ENCODE measurements around the gene FOXP3. TPM values are rescaled to one million over a fixed set of nuclear protein-coding genes. Genes with fewer than 3 reads are reported as not detected.

Gene FOXP3
- total and polyA plus RNA-seq, 2 experiments from 2014 or later: 0.11 to 0.28 TPM

DNA sequence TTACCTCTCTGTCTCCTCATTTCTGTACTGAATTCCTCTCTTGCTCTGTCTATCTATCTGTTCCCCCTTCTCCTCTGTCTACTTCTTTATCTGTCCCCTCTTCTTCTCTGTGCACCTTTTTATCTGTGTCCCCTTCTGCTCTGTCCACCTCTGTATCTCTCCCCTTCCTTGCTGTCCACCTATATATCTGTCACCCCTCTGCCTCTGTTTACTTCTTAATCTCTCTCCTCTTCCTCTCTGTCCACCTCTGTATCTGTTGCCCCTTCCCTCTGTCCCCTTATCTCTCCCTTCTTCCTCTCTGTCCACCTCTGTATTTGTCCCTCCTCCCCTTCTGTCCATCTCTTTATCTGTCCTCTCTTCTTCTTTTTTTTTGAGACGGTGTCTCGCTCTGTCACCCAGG lies 20.3 kb downstream of the FOXP3 start (continued):
- TF ChIP-seq EZH2phosphoT487 (IDR thresholded peaks at IDR 0.05; ENCODE audit: unreplicated experiment): no peak

- H3K4me2 ChIP-seq: no peak overlapping the region
- Mint-ChIP-seq H3K27me3 (ENCODE audit: insufficient read depth, low read depth, poor library complexity) (peaks cover 5% of the 10 kb centered on the region), H3K4me1 (no peaks in the 10 kb centered on the region), H3K27ac (no peak overlapping the region), H3K36me3 (ENCODE audit: low read depth) (peaks cover 2% of the 10 kb centered on the region; the same call in 1 of the 3 replicates), H3K9me3 (no peaks in the 10 kb centered on the region; the same call in 2 of the 3 replicates), H3K4me3 (no peak overlapping the region)
- no peaks in the 10 kb centered on the region for H3K79me2 ChIP-seq (replicated peaks; ENCODE audit: insufficient read depth)
- H3K9me2 ChIP-seq (ENCODE audit: insufficient read depth): no peaks in the 10 kb centered on the region
- H4K20me1 ChIP-seq (replicated peaks; ENCODE audit: insufficient read depth): no peaks in the 10 kb centered on the region
- no peak overlapping the region for H3K27ac ChIP-seq (ENCODE audit: low read depth)
- H3K4me1 ChIP-seq (ENCODE audit: insufficient read depth): no peaks in the 10 kb centered on the region
- TF ChIP-seq ZNF331 (CRISPR knock-in tag; IDR thresholded peaks at IDR 0.05; ENCODE audit: low read depth) (no peak), EZH2phosphoT487 (IDR thresholded peaks at IDR 0.05; ENCODE audit: unreplicated experiment) (no peak), ZNF462 (CRISPR knock-in tag; IDR thresholded peaks at IDR 0.05) (no peak), CREB1 (CRISPR knock-in tag; IDR thresholded peaks at IDR 0.05; ENCODE audit: low read depth) (no peak), ETS1 (IDR thresholded peaks at IDR 0.05) (no peak), EZH2 (IDR thresholded peaks at IDR 0.05; ENCODE audit: low read depth, unreplicated experiment) (no peak), STAT1 (IDR thresholded peaks at IDR 0.05; ENCODE audit: unreplicated experiment) (no peak), ZNF114 (CRISPR knock-in tag; IDR thresholded peaks at IDR 0.05) (no peak), JUNB (IDR thresholded peaks at IDR 0.05; ENCODE audit: unreplicated experiment) (no peak), NANOG (IDR thresholded peaks at IDR 0.05; ENCODE audit: borderline replicate concordance) (no peak), POLR2AphosphoS5 (IDR thresholded peaks at IDR 0.05; ENCODE audit: low read depth) (no peak)
- TF ChIP-seq, protein P1, sequence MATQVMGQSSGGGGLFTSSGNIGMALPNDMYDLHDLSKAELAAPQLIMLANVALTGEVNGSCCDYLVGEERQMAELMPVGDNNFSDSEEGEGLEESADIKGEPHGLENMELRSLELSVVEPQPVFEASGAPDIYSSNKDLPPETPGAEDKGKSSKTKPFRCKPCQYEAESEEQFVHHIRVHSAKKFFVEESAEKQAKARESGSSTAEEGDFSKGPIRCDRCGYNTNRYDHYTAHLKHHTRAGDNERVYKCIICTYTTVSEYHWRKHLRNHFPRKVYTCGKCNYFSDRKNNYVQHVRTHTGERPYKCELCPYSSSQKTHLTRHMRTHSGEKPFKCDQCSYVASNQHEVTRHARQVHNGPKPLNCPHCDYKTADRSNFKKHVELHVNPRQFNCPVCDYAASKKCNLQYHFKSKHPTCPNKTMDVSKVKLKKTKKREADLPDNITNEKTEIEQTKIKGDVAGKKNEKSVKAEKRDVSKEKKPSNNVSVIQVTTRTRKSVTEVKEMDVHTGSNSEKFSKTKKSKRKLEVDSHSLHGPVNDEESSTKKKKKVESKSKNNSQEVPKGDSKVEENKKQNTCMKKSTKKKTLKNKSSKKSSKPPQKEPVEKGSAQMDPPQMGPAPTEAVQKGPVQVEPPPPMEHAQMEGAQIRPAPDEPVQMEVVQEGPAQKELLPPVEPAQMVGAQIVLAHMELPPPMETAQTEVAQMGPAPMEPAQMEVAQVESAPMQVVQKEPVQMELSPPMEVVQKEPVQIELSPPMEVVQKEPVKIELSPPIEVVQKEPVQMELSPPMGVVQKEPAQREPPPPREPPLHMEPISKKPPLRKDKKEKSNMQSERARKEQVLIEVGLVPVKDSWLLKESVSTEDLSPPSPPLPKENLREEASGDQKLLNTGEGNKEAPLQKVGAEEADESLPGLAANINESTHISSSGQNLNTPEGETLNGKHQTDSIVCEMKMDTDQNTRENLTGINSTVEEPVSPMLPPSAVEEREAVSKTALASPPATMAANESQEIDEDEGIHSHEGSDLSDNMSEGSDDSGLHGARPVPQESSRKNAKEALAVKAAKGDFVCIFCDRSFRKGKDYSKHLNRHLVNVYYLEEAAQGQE (IDR thresholded peaks at IDR 0.05; ENCODE audit: unreplicated experiment): no peak
- TF ChIP-seq, protein P2, sequence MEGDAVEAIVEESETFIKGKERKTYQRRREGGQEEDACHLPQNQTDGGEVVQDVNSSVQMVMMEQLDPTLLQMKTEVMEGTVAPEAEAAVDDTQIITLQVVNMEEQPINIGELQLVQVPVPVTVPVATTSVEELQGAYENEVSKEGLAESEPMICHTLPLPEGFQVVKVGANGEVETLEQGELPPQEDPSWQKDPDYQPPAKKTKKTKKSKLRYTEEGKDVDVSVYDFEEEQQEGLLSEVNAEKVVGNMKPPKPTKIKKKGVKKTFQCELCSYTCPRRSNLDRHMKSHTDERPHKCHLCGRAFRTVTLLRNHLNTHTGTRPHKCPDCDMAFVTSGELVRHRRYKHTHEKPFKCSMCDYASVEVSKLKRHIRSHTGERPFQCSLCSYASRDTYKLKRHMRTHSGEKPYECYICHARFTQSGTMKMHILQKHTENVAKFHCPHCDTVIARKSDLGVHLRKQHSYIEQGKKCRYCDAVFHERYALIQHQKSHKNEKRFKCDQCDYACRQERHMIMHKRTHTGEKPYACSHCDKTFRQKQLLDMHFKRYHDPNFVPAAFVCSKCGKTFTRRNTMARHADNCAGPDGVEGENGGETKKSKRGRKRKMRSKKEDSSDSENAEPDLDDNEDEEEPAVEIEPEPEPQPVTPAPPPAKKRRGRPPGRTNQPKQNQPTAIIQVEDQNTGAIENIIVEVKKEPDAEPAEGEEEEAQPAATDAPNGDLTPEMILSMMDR (conservative IDR thresholded peaks at IDR 0.05; ENCODE audit: low read depth in 2 of 2): no peak
- no peak for DNase-seq (ENCODE audit: low spot score)
- H2AFZ ChIP-seq: no peak overlapping the region
- H3K36me3 ChIP-seq (ENCODE audit: insufficient read depth): no peaks in the 10 kb centered on the region
- no peak for ATAC-seq
- H3K4me3 ChIP-seq: no peak overlapping the region
- H3K27me3 ChIP-seq (ENCODE audit: insufficient read depth): no peaks in the 10 kb centered on the region
- H3F3A ChIP-seq (replicated peaks; ENCODE audit: low read depth): no peaks in the 10 kb centered on the region
Observed at GRCh38 chrX:49243166-49243565, 21.3 kb downstream of the FOXP3 start.
